OCI-M2 (cell line): ENCODE data around the gene ARMH2.
"Not testable (repeated sequence)": the region's sequence is repeated elsewhere in the genome, so short reads cannot be mapped to it uniquely, and the experiment has no call there.

Experiments used
- DNase-seq: peaks from one replicate; lab custom pipeline; 2025; ENCODE audit not compliant: unreplicated experiment; lab: John Stamatoyannopoulos, UW

ARMH2 gene

DNA sequence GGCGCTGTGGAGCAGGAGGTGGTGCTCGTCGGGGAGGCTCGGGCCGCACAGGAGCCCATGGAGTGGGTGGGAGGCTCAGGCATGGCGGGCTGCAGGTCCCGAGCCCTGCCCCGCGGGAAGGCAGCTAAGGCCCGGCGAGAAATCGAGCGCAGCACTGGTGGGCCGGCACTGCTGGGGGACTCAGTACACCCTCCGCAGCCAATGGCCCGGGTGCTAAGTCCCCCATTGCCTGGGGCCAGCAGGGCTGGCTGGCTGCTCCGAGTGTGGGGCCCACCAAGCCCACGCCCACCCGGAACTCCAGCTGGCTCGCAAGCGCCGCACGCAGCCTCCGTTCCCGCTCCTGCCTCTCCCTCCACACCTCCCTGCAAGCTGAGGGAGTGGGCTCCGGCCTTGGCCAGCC, 32.7 kb downstream of the ARMH2 start:
- not testable (repeated sequence) for DNase-seq

DNA sequence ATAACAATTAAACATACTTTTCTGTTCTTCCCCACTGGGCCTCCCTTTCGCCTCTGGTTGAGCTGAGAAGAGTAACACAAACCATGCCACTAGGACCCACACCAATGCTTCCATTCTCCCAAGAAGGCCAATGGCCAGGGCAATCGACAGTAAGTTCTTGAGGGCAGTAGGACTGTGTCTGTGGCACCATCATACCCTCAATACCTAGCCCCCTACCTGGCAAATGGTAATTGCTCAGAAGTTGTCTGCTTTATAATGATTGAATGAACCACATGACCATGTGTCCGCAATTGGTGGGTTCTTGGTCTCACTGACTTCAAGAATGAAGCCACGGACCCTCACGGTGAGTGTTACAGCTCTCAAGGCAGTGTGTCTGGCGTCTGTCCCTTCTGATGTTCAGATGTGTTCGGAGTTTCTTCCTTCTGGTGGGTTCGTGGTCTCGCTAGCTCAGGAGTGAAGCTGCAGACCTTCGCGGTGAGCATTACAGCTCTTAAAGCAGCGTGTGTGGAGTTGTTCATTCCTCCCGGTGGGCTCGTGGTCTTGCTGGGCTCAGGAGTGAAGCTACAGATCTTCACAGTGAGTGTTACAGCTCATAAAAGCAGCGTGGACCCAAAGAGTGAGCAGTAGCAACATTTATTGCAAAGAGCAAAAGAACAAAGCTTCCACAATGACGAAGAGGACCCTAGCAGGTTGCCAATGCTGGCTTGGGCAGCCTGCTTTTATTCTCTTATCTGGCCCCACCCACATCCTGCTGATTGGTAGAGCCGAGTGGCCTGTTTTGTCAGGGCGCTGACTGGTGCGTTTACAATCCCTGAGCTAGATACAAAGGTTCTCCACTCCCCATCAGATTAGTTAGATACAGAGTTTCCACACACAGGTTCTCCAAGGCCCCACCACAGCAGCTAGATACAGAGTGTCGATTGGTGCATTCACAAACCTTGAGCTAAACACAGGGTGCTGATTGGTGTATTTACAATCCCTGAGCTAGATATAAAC, 33.6 kb downstream of the ARMH2 start:
- DNase-seq, result not testable (repeated sequence)

DNA sequence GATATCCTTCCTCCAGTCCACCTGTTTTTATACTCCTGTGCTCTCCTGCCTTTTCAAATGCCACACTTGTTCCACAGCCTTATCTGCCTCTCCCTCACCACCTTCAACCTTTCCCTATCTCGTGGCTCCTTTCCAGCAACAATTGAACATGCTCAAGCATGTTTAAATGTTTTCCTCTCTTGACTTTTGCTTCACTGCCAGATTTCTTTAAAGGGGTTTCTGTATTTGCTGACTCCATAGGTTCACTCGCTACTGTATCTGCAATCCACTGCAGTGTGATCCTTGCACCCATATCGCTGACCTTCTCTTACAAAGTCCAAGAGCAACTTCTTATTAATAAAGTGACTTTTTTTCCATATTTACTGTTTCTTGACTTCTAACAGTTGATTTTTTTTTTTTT, 35.1 kb downstream of the ARMH2 start:
- no peak for DNase-seq

DNA sequence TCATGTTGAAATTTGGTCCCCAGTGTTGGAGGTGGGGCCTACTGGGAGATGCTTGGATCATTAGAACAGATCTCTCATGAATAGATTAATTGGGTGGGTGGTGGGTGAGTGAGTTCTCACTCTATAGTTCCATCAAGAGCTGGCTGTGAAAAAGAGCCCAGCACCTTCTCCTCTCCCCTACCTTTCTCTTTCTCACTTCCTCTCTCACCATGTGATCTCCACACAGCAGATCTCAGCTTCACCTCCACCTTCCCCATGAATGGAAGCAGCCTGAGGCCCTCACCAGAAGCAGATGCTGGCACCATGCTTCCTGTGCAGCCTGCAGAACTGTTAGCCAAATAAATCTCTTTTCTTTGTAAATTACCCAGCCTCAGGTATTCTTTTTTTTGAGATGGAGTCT, 36.9 kb downstream of the ARMH2 start:
- no peak for DNase-seq

DNA sequence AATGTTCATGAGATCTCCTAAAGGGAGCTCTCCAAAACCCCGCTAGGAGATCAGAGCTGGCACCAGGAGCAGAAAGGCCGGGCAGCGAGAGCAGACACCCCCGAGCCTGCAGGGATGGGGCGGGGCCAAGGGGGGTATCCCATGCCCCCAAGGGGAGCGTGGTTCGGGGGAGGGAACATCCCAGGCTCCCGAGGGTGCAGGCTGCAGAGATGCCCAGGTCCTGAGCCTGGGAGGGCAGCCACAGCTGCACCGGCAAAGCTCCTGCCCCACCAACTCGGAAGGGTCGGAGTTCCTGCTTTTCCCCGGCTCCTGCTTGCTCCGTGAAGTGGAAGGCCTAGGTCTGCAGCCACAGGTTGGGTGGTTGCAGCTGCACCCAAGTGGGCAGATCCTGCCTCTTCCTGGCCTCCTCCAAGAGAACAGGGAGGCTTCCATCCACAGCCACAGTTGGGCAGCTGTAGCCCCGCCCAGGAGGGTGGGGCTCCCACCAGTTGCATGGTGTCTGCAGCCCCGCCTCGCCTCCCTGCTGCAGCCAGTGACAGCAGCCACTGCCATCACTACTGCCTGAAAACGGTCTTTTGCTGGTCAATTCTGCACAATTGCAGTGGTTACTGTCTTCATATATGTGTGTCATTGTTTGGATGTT, 37.4 kb downstream of the ARMH2 start:
- DNase-seq, result no peak

DNA sequence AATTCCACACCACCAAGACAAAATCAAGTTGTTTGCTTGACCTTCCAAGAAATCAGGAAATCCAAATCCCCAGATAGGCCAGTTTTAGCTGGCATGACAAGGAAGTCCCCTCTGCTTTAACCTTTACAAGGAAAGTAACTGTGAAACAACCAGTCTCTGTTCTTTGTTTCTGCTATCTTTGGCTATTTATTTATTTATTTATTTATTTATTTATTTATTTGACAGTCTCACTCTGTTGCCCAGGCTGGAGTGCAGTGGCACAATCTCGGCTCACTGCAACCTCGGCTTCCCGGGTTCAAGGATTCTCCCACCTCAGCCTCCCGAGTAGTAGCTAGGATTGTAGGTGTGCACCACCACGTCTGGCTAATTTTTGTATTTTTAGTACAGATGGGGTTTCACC, 38.5 kb downstream of the ARMH2 start:
- DNase-seq, result no peak

DNA sequence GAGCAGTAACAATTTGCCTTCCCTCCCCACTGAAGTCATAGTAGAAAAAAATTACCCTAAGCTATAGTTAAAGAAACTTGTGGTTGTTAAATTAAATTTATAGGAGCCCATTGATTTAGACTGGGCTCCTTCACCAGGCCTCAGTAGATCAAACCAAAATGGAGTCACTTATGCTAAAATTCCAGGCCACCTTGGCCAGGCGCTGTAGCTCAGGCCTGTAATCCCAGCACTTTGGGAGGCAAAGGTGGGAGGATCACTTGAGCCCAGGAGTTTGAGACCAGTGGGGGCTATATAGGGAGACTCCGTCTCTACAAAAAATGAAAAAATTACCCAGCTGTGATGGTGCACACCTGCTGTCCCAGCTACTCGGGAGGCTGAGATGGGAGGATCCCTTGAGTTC, 39.0 kb downstream of the ARMH2 start:
- no peak for DNase-seq

DNA sequence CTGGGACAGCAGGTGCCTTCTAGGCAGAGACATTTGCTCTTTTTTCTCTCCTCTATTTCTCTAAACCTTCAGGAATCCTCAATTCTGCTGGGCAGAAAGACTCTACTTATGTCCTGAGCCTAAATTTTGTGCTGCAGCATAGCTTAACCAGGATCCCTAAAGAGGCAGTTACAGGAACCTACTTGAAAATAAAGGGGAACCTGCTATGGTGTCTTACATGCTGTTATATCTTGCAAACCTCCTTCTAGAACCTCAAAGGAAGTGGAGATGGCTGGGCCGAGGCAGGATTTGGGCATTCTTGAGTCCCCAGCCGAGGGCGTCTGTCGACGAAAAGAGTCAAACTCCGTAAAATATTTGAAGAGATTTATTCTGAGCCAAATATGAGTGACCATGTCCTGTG, 41.1 kb downstream of the ARMH2 start:
- no peak for DNase-seq

DNA sequence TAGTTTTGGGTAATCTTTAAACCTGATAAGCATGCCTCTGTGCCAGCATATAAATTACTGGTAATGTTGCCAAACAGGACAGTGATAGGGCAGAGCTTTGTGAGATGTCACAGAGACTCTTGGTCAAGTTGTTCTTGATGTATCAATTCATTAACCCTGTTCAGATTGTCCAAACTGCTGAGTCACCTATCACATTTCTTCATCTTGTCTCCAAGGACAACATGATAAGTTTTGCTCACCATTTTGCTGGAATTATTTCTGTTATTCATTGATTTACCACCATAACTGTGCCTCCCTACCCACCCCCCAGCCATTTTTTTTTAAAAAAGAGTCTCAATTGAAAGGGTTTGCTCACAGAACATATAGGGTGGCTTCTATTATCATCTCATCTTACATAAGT, 43.4 kb downstream of the ARMH2 start:
- DNase-seq, result no peak

DNA sequence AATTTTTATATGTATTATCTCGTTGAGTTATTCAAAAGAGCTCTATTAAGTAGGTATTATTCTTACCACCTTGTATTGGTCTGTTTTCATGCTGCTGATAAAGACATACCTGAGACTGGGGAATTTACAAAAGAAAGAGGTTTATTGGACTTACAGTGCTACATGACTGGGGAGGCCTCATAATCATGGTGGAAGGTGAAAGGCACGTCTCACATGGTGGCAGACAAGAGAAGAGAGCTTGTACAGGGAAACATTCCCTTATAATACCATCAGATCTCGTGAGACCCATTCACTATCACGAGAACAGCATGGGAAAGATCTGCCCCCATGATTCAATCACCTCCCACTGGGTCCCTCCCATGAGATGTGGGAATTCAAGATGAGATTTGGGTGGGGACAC, 44.3 kb downstream of the ARMH2 start:
- not testable (repeated sequence) for DNase-seq

DNA sequence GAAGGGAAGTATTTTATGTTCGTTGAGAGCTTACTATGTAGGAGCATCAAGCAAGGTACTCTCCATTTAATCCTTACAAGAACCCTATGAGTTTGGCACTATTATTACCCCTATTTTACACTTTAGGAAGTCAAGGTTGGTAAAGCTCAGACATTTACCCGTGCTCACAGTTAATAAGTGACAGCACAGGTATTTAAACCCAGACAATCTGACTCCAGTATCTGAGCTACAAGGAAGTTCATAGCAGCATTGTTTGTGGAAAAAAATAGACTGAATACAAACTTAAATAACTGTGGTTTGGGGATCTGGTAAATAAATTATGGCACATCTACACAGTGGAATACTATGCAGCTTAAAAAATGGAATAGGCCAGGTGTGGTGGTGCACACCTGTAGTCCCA, 45.2 kb downstream of the ARMH2 start:
- DNase-seq, result no peak

DNA sequence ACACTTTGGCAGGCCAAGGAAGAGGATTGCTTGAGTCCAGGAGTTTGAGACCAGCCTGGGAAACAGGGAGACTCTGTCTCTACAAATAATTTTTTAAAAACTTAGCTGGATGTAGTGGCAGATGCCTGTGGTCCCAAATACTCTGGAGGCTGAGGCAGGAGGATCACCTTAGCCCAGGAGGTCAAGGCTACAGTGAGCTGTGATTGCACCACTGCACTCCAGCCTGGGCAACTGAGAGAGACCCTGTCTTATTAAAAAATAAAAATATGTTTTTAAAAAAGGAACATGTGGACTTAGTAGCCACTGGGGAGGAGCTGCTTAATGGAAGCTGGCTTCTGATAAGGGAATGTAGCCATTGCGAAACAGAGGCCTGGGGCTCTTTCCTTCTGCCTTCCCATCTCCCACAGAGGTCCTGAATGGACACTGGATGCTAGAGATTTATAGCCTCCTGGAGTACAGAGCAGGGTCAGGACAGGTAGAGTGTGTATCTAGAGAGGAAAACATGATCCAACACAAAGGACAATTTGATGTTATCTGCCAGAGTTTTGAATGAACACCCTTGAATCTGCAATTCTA, 45.7 kb downstream of the ARMH2 start:
- DNase-seq, result no peak

DNA sequence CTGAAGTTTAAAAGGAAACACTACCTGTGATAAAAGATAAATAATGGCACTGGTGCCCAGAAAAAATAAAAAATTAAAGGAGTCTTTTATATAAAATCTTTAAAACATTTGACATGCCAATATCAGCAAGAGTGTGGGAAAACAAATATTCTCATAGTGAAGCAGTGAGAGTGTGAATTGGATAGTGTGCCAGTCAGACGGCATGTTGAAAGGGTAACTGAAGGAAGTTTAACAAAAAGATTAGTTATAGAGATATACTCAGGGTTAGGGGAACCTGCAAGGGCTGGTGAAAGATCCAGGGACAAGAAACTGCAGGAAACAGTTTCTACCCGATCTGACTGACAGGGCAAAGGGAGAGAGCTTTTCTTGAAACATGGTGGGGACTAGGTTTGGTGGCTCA, 46.2 kb downstream of the ARMH2 start:
- no peak for DNase-seq

DNA sequence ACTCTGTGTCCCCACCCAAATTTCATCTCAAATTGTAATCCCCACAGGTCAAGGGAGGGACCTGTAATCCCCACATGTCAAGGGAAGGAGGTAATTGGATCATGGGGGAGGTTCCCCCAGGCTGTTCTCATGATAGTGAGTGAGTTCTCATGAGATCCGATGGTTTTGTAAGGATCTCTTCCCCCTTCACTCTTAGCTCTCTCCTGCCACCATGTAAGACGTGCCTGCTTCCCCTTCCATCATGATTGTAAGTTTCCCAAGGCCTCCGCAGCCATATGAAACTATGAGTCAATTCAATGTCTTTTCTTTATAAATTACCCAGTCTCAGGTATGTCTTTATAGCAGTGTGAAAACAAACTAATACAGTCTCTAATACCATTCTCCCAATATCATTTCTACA, 47.8 kb downstream of the ARMH2 start:
- not testable (repeated sequence) for DNase-seq

DNA sequence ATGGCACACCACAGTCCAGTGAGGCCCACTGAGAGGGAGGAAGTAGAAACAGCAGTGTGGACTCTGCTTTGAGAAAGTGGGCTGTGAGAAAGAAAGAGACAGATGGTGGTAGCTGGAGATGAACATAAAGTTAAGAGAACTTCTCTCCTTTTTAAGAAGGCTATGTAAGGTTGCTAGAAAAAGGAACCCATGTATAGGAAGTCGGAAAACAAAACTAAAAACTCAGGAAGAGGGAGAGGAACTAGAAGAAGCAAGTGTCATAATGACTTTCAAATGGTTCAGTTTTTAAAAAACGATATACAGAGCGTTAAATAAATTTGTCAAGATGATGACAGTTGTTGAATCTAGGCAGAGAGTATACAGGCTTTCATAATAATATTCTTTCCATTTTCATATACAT, 49.4 kb downstream of the ARMH2 start:
- no peak for DNase-seq
